Measurements from ENCODE around the gene SCRT2. TPM values are rescaled to one million over a fixed set of nuclear protein-coding genes. Genes with fewer than 3 reads are reported as not detected.

SCRT2 gene
- total RNA-seq, 2 experiments from 2014 or later: not detected

GRCh38 chr20:658202-658601, 17.4 kb downstream of the SCRT2 start:
- CTCF ChIA-PET: no interaction called here
- H3K27ac Mint-ChIP-seq: no peak overlapping the region
- peaks cover 15% of the 10 kb centered on the region for H3K4me1 Mint-ChIP-seq
- ATAC-seq (no peak), DNase-seq (no peak)
- peaks cover 40% of the 10 kb centered on the region for H3K27me3 Mint-ChIP-seq
- intact Hi-C loops (cut with DNase I, micrococcal nuclease): no loop called here
- POLR2A ChIA-PET: no interaction called here
- H3K4me3 Mint-ChIP-seq: no peak overlapping the region
- H3K36me3 Mint-ChIP-seq (ENCODE audit: low read depth): no peaks in the 10 kb centered on the region
- no peaks in the 10 kb centered on the region for H3K9me3 Mint-ChIP-seq (ENCODE audit: low read depth)

DNA sequence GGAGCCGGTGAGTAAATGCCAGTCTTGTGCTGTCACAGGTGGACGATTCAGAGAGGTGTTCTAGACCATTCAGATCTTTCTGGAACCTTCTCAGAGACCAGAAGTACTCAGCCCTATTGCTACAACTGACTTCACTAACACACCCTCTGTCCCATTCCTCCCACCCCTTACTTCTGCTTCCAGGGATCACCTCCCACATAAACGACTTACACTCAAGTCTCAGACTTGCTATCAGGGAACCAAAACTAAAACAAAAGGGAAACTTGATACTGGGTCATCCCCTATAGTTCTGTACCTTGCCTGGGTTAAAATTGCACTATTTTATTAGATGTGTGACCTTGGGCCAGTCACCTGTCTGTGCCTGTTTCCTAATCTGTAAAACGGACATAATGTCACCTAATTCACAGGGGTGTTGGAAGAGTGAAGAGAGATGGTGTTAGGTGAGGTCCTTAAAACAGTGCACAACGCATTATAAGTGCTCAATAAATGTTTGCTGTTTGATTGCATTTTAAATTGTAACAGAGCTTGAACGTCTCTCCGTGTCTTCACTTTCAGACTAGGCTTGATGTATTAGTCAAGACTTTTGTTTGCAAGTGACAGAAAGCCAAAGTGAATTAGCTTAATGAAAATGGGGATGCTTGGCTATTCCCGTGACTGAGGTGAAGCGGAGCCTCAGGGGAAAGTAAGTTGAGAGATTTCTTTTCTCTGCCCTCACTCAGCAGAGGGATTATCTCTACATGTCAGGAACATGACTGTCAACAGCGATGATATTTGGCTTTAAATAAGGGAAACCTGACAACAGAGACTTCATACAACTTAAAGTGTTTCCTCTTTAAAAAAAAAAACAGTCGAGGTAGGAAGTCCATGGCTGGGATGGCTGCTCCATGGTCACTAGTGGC, 19.6 kb downstream of the SCRT2 start:
- intact Hi-C loops (cut with DNase I, micrococcal nuclease): no loop called here
- Mint-ChIP-seq H3K27me3 (peaks cover 24% of the 10 kb centered on the region), H3K4me3 (no peak overlapping the region), H3K36me3 (ENCODE audit: low read depth) (no peaks in the 10 kb centered on the region), H3K4me1 (peaks cover 20% of the 10 kb centered on the region), H3K9me3 (ENCODE audit: low read depth) (no peaks in the 10 kb centered on the region), H3K27ac (no peak overlapping the region)
- no peak for DNase-seq
- no peak for ATAC-seq
- POLR2A ChIA-PET: interaction anchor here (0.9 kb wide), 1 partner anchor 20 kb away, joined by 3 read pairs; the partner anchor contains the start of gene SCRT2
- CTCF ChIA-PET: interaction anchor here (0.7 to 2.3 kb wide), 4 partner anchors 10 to 15 kb away, joined by 3 to 7 read pairs (median 6); no protein-coding TSS in a partner anchor

DNA sequence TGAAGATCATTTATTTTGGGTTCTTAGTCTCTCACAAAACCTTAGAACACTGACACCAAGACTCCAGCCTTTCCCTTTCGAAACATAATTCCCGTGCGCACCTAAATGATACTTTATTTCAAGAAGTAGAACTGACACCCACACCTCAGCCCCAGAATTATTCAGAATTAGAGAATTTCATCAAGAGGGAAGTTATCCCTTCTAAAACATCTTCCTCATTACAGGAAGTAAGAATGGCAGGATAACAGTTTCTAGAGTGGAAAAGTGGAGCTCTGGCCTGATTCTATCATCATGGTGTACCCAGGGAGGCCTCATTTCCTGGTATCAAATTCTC, 21.2 kb downstream of the SCRT2 start:
- H3K27me3 Mint-ChIP-seq: peaks cover 14% of the 10 kb centered on the region
- intact Hi-C loops (cut with DNase I, micrococcal nuclease): loop anchor here in 1 of 2 experiments (5.0 kb wide), 1 partner anchor 78 kb away; no protein-coding TSS in a partner anchor
- CTCF ChIA-PET: no interaction called here
- H3K4me3 Mint-ChIP-seq: no peak overlapping the region
- no peak overlapping the region for H3K27ac Mint-ChIP-seq
- ATAC-seq (no peak), DNase-seq (no peak)
- peaks cover 9% of the 10 kb centered on the region for H3K36me3 Mint-ChIP-seq (ENCODE audit: low read depth)
- H3K4me1 Mint-ChIP-seq: peaks cover 24% of the 10 kb centered on the region
- no peaks in the 10 kb centered on the region for H3K9me3 Mint-ChIP-seq (ENCODE audit: low read depth)
- POLR2A ChIA-PET: no interaction called here

GRCh38 chr20:653590-654416, 21.8 kb downstream of the SCRT2 start:
- Mint-ChIP-seq H3K27me3 (peaks cover 13% of the 10 kb centered on the region), H3K9me3 (ENCODE audit: low read depth) (no peaks in the 10 kb centered on the region), H3K27ac (peak overlapping the region; percentile 58), H3K4me3 (peak overlapping the region; percentile 60), H3K4me1 (peaks cover 24% of the 10 kb centered on the region), H3K36me3 (ENCODE audit: low read depth) (peaks cover 10% of the 10 kb centered on the region)
- ChIA-PET CTCF (no interaction called here), POLR2A (no interaction called here)
- intact Hi-C loops (cut with DNase I, micrococcal nuclease): loop anchor here (1.0 to 5.0 kb wide), 9 partner anchors 21 to 464 kb away; partner anchors contain the start of genes CSNK2A1 (in 1 of the 2), FAM110A (in 1 of the 2), PSMF1 (in 1 of the 2) and RBCK1 (in 1 of the 2)
- DNase-seq: no peak
- no peak for ATAC-seq

GRCh38 chr20:653110-653589, 22.5 kb downstream of the SCRT2 start, which contains the start of gene SRXN1:
Gene SRXN1, minus strand, starts transcription at chr20:653200. Its CDS starts 15 bp downstream, at chr20:653185.
- intact Hi-C loops (cut with DNase I, micrococcal nuclease): loop anchor here (1.0 to 5.0 kb wide), 9 partner anchors 22 to 465 kb away; partner anchors contain the start of genes CSNK2A1 (in 1 of the 2), FAM110A (in 1 of the 2), PSMF1 (in 1 of the 2) and RBCK1 (in 1 of the 2)
- Mint-ChIP-seq H3K4me3 (peak within 1 kb of the TSS; percentile 76), H3K27me3 (peaks cover 8% of the 10 kb centered on the region), H3K4me1 (peaks cover 24% of the 10 kb centered on the region), H3K36me3 (ENCODE audit: low read depth) (peaks cover 16% of the 10 kb centered on the region), H3K27ac (peak within 1 kb of the TSS; percentile 80), H3K9me3 (ENCODE audit: low read depth) (no peaks in the 10 kb centered on the region)
- ChIA-PET CTCF (no interaction called here), POLR2A (no interaction called here)
- DNase-seq: peak; percentile 91
- ATAC-seq: peak; percentile 93

DNA sequence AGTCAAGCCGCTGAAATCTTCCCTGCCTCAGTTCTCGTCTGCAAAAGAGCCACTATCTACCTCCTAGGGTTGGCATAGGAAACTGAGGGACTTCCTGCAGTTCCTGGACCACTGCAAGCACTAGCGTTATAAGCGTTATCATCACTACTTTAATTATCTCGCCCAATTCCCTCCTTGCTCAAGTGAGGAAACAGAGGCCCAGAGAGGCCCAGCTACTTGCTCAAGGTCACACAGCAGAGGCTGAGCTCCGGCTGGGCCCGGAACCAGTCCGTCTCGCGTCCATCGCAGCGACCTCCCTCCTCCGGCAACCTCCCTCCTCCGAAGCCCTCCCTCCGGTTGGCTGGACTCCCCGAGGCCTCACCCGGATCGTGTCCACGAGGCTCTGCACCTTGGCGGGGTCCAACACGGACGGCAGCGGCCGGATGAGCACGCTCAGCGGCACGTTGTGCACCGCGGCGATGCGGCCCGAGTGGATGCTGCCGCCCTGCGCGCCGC, 22.9 kb downstream of the SCRT2 start:
- Mint-ChIP-seq H3K27ac (peak overlapping the region; percentile 80), H3K4me3 (peak overlapping the region; percentile 76), H3K4me1 (peaks cover 24% of the 10 kb centered on the region), H3K27me3 (peaks cover 5% of the 10 kb centered on the region), H3K9me3 (ENCODE audit: low read depth) (no peaks in the 10 kb centered on the region), H3K36me3 (ENCODE audit: low read depth) (peaks cover 21% of the 10 kb centered on the region)
- intact Hi-C loops (cut with DNase I, micrococcal nuclease): loop anchor here (1.0 to 5.0 kb wide), 9 partner anchors 23 to 466 kb away; partner anchors contain the start of genes CSNK2A1 (in 1 of the 2), FAM110A (in 1 of the 2), PSMF1 (in 1 of the 2) and RBCK1 (in 1 of the 2)
- CTCF ChIA-PET: no interaction called here
- peak; percentile 43 for DNase-seq
- peak; percentile 8 for ATAC-seq
- POLR2A ChIA-PET: no interaction called here

DNA sequence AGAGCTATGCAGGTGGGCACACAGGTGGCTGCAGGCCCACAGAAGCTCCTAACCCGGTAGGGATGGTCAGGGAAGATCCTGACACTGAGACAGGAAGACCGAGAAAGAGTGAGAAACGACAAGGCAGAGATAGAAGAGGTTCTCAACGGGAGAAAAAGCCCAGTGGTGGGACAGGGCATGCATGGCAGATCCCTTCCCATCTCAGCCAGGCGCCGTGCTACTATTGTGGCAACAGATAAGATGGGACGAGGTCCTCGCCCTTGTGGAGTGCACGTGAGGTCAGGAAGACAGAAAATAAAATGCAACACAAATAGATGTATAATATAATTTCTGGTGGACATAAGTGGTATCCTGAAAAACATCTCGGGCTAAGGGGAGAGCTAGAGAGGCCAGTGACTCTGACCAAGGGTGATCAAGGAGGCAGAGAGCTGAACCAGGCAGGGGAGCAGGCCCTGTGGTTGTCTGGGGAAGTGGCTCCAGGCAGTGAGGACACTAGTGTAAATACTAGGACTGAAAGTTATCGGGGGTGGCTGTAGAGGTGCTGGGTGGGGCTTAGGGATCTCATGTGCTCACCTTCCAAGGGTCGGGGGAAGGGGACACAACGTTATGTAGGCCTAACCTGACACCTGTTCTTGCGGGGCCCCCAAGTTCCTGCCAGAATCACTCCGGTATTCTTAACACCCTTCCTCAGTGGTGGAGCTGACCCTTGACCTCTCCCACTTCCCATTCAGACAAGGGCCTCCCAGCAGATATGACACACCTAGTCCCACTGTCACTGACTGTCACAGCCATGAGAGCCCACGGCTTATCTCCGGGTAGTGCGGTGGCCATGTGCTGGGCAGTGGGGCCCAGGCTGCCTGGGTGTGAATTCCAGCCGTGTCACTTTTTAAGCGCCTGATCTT, 23.6 kb downstream of the SCRT2 start:
- Mint-ChIP-seq H3K36me3 (ENCODE audit: low read depth) (peaks cover 27% of the 10 kb centered on the region), H3K27ac (peak overlapping the region; percentile 80), H3K9me3 (ENCODE audit: low read depth) (no peaks in the 10 kb centered on the region), H3K4me3 (peak overlapping the region; percentile 76), H3K27me3 (peaks cover 5% of the 10 kb centered on the region), H3K4me1 (peaks cover 24% of the 10 kb centered on the region)
- ChIA-PET CTCF (interaction anchor here (0.7 to 0.8 kb wide), 2 partner anchors 14 to 84 kb away, joined by 3 read pairs; no protein-coding TSS in a partner anchor), POLR2A (no interaction called here)
- intact Hi-C loops (cut with DNase I, micrococcal nuclease): loop anchor here in 1 of 2 experiments (5.0 kb wide), 1 partner anchor 80 kb away; no protein-coding TSS in a partner anchor
- DNase-seq (peak; percentile 29), ATAC-seq (peak; percentile 25)

GRCh38 chr20:650954-651353, 24.6 kb downstream of the SCRT2 start:
- H3K4me1 Mint-ChIP-seq: peaks cover 24% of the 10 kb centered on the region
- H3K27me3 Mint-ChIP-seq: peaks cover 5% of the 10 kb centered on the region
- intact Hi-C loops (cut with DNase I, micrococcal nuclease): loop anchor here in 1 of 2 experiments (5.0 kb wide), 1 partner anchor 81 kb away; no protein-coding TSS in a partner anchor
- H3K27ac Mint-ChIP-seq: no peak overlapping the region
- peak overlapping the region; percentile 76 for H3K4me3 Mint-ChIP-seq
- ATAC-seq (no peak), DNase-seq (no peak)
- peaks cover 27% of the 10 kb centered on the region for H3K36me3 Mint-ChIP-seq (ENCODE audit: low read depth)
- no peaks in the 10 kb centered on the region for H3K9me3 Mint-ChIP-seq (ENCODE audit: low read depth)
- ChIA-PET POLR2A (no interaction called here), CTCF (interaction anchor here (0.8 to 1.0 kb wide), 2 partner anchors 15 to 16 kb away, joined by 3 read pairs; no protein-coding TSS in a partner anchor)

GRCh38 chr20:650281-650680, 25.3 kb downstream of the SCRT2 start:
- ChIA-PET POLR2A (no interaction called here), CTCF (interaction anchor here (1.0 kb wide), 1 partner anchor 17 kb away, joined by 3 read pairs; no protein-coding TSS in a partner anchor)
- intact Hi-C loops (cut with DNase I, micrococcal nuclease): loop anchor here in 1 of 2 experiments (5.0 kb wide), 1 partner anchor 82 kb away; no protein-coding TSS in a partner anchor
- Mint-ChIP-seq H3K4me1 (peaks cover 27% of the 10 kb centered on the region), H3K4me3 (no peak overlapping the region), H3K36me3 (ENCODE audit: low read depth) (peaks cover 27% of the 10 kb centered on the region), H3K9me3 (ENCODE audit: low read depth) (no peaks in the 10 kb centered on the region), H3K27ac (no peak overlapping the region), H3K27me3 (peaks cover 3% of the 10 kb centered on the region)
- no peak for DNase-seq
- no peak for ATAC-seq

- Mint-ChIP-seq H3K4me1 (peaks cover 19% of the 10 kb centered on the region), H3K36me3 (ENCODE audit: low read depth) (peaks cover 27% of the 10 kb centered on the region), H3K9me3 (ENCODE audit: low read depth) (no peaks in the 10 kb centered on the region), H3K27ac (no peak overlapping the region), H3K27me3 (peaks cover 4% of the 10 kb centered on the region), H3K4me3 (no peak overlapping the region)
- DNase-seq (no peak), ATAC-seq (no peak)
- intact Hi-C loops (cut with DNase I, micrococcal nuclease): loop anchor here in 1 of 2 experiments (5.0 kb wide), 1 partner anchor 295 kb away; no protein-coding TSS in a partner anchor
- POLR2A ChIA-PET: no interaction called here
- CTCF ChIA-PET: interaction anchor here (0.9 to 5.0 kb wide), 7 partner anchors 14 to 282 kb away, joined by 4 to 20 read pairs (median 4); no protein-coding TSS in a partner anchor
Observed at GRCh38 chr20:647479-648019, 28.1 kb downstream of the SCRT2 start.
